Stimulated activated CD8-positive, alpha-beta memory T cell treated with anti-CD3 and anti-CD28 coated beads, Interleukin-12 subunit alpha, Interleukin-12 subunit beta, amount 100 ng/mL, for 1 hour (primary cell): ENCODE data around the gene SEPTIN11.
A peak's percentile ranks its signal among the peaks of the same experiment; 100 is the strongest.

ENCODE experiments used
- DNase-seq: peaks from one replicate; pipeline ENCODE4 v3.0.0-alpha.2; 2020; ENCODE audit warnings: low read depth

The SEPTIN11 gene

DNA sequence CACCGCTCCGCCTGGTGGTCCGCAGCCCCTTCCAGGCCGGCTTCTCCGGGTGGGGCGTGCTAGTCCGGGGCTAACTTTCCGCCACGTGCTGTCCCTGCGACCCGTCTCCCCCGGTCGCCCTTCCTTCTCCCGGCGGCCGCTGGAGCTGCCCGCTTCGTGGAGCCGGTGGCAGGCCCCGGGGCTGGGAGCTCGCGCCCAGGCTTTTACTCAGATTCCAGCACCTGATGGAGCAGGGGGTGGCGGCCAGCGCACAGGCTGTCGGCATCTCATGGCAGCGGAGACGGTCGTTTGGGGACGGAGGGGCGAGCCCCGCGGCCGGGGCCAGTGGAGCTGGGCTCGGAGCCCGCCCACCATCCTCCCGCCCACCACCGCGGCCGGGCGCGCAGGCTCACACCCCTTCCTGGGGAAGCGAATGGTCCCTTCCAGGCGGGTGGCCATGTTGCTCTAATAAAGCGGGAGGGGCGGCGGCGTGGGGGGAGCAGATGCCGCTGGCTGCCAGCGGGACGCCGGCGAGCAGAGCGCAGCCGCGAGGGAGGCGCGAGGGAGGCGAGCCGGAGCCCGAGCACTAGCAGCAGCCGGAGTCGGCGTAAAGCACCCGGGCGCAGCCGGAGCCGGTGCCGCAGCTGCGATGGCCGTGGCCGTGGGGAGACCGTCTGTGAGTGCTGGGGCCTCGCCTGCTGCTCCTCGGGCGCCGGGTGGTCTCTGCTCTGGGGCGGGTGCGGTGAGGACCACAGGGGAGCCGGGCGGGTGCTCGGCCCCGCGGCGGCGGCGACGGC, at the start of gene SEPTIN11:
TSS of gene SEPTIN11 (plus strand) at position 477 of the 776 bp plus-strand sequence. CDS start at position 629, 152 bp downstream.
- DNase-seq, result peak; percentile 69

- DNase-seq, result no peak
Observed at GRCh38 chr4:76902233-76902890, 47.2 kb upstream of the SEPTIN11 start.

DNA sequence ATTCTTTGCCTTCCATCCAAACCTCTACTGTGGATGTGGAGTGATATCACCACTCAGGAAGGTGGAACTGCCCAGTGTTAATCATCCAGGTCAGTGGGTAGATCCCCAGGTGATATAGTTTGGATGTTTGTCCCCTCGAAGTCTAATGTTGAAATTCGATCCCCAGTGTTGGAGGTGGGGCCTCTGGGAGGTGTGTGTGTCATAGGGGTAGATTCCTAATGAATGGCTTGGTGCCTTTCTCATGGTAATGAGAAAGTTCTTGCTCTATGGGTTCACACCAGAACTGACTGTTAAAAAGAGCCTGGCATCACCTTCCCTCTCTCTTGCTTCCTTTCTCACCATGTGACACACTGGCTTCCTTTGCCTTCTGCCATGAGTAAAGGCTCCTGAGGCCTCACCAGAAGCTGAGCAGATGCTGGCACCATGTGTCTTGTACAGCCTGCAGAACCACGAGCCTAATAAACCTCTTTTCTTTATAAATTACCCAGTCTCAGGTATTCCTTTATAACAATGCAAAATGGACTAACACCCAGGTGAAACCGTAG, 44.8 kb upstream of the SEPTIN11 start:
- no peak for DNase-seq

DNA sequence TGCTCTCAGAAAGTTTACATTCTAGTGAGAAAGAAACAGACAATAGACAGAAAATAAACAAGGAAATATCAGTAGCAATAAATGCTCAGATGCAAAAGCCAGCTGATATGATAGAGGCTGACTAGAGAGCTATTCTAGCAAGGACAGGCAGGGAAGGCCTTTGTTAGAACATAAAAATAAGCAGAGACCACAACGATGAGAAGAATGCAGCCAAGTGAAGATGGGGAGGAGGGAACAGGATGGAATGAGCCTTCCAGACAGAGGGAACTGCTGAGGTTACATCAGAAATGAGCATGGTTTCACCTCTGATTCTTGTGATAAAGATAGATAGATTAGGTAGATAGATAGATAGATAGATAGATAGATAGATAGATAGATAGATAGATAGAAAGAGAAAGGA, 44.0 kb upstream of the SEPTIN11 start:
- DNase-seq, result no peak

DNA sequence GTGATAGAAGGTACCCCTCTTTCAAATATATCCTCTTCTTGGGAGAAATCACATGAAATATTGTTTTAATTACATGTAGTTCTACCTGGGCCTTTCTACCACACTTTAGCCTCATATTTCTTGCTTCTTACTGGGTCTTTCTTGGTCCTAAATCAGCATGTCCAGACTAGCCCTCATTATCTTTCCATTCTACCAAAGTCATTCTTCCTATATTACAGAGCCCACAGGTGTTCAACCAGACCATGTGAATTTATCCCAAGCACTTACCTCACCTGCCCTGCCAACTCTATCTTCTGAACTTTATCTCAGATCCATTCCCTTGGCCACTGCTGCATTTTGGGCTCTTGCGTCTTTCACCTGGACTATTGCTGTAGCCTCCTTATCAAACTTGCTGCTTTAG, 39.8 kb upstream of the SEPTIN11 start:
- no peak for DNase-seq

GRCh38 chr4:76920715-76921114, 28.8 kb upstream of the SEPTIN11 start:
- no peak for DNase-seq

DNA sequence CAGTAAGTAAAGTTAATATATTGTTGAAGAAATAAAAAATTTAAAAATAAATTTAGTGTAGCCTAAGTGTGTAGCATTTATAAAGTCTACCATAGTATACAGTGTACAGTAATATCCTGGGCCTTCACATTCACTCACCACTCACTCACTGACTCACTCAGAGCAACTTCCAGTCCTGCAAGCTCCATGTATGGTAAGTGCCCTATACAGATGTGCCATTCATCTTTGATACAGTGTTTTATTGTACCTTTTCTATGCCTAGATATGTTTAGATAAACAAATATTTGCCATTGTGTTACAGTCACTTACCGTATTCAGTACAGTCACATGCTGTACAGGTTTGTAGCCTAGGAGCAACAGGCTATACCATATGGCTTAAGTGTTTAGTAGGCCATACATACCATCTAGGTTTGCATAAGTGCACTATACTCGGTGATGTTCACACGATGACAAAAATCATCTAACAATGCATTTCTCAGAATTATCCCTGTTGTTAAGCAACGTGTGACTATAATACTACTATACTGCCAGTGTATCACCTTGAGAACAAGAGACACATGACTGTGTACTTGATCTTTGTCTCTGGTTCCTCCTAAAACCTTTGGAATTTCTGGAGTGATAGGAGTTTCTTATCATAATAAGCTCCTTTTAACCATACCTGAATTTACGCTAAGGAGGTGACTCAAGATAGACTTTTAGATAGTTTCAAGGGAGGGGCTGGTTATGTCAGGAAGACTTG, 25.8 kb upstream of the SEPTIN11 start:
- no peak for DNase-seq

- DNase-seq, result no peak
Observed at GRCh38 chr4:76926841-76927240, 22.7 kb upstream of the SEPTIN11 start.

- no peak for DNase-seq
Observed at GRCh38 chr4:76930685-76931084, 18.9 kb upstream of the SEPTIN11 start.

DNA sequence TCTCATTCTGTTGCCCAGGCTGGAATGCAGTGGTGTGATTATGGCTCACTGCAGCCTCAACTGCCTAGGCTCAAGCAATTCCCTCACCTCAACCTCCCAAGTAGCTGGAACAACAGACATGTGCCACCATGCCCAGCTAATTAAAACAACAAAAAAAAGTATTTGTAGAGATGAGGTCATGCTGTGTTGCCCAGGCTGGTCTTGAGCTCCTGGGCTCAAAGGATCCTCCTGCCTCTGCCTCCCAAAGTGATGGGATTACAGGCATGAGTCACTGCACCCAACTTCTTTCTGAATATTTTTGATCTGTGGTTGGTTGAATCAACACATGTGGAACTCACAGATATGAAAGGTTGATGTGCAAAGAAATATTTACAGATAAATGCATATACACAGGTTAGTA, 18.5 kb upstream of the SEPTIN11 start:
- DNase-seq, result no peak

- DNase-seq, result no peak
Observed at GRCh38 chr4:76931576-76932276, 17.8 kb upstream of the SEPTIN11 start.

- no peak for DNase-seq
Observed at GRCh38 chr4:76939184-76939583, 10.4 kb upstream of the SEPTIN11 start.

DNA sequence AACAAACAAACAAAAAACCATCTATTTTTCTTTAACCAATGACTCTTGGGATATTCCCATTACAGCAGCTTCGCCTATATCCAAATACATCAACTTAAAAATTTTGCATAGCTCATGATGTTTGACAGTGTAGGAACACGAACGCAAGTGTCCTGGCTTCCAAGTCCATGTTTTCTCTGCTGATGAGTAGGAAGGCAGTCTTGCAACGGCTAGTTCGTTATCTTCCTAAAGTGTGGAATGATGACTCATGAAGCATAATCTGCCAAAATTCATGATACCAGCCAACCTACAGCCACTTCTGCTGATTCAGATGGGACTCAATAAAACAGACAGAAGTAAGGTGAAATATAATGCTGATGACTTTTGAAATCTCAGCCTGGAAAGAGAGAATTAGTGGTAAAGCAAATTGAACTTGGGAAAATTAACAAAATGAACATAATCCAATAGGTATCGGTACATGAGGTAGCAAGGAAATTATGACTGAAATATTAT, 6.4 kb upstream of the SEPTIN11 start:
- DNase-seq, result no peak

DNA sequence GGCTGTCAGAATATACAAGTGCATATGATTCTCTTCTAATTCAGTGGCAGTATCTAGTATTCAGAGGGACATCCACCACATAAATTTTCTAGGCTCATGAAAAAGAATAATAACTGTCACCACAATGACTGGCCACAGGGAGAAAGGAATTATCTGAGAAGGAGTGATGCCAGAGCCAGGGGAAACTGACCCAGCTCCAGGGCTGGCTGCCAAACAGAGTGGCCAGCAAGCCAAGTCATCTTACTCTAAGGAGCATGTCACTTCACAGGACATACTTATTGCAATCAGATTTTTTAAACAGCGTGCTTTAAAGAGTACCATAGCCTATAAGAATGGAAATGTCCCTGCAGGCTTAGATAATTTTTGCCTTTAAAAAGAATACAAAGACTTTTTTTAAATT, 5.8 kb upstream of the SEPTIN11 start:
- no peak for DNase-seq

GRCh38 chr4:76947369-76947768, 2.2 kb upstream of the SEPTIN11 start:
- DNase-seq, result no peak

GRCh38 chr4:76948443-76949275, 893 bp upstream of the SEPTIN11 start:
- DNase-seq, result no peak

GRCh38 chr4:76950052-76950955, 752 bp downstream of the SEPTIN11 start:
- no peak for DNase-seq

GRCh38 chr4:76950956-76951671, 1.6 kb downstream of the SEPTIN11 start:
- no peak for DNase-seq

DNA sequence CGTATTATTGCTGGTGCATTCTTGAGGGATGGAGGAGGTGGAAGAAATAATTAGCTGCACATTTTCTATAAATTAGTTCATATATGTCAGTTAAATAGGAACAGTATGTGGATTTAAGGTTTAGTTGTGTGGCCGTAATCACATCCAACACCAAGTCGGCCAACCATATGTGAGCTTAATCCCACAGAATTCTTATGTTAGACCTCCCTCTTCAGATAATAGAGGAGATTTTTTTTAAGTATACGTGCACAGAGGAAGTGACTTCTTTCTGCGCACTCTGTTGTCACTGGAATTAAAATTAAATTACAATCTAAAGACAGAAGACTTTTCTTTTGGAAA, 2.1 kb downstream of the SEPTIN11 start:
- no peak for DNase-seq
